GM23338 (cell line): ENCODE results near the gene ADAMTS19. TPM values are rescaled to one million over a fixed set of nuclear protein-coding genes. Genes with fewer than 3 reads are reported as not detected.

ENCODE experiments used
- ATAC-seq: fragments of 200-7000 bp; cut with Tn5 transposase; 3 replicates; pipeline ENCODE4 v1.9.1; 2020
- DNase-seq: peaks from one replicate; pipeline ENCODE4 v3.0.0-alpha.2; 2015; ENCODE audit warnings: low spot score
- H2AFZ ChIP-seq: fragments of 200-600 bp; sonication (generic); 2 replicates; pipeline ENCODE4 v1.8.0; 2016; ENCODE audit warnings: antibody characterized with exemption, mild to moderate bottlenecking, moderate library complexity
- H3F3A ChIP-seq: fragments of 200-600 bp; sonication (generic); replicated peaks from 2 replicates; pipeline ENCODE4 v1.8.0; 2017; ENCODE audit warnings: antibody characterized with exemption, mixed run types, low read depth
- H3K27ac ChIP-seq: fragments of 200-600 bp; sonication (generic); 2 replicates; pipeline ENCODE4 v1.6.1; 2016; ENCODE audit warnings: low read depth
- H3K27me3 ChIP-seq: fragments of 200-600 bp; sonication (generic); 2 replicates; pipeline ENCODE4 v1.8.0; 2016; ENCODE audit warnings: mild to moderate bottlenecking, mixed run types, moderate library complexity; ENCODE audit not compliant: insufficient read depth
- H3K36me3 ChIP-seq: fragments of 200-600 bp; sonication (generic); 2 replicates; pipeline ENCODE4 v1.8.0; 2016; ENCODE audit warnings: mild to moderate bottlenecking; ENCODE audit not compliant: insufficient read depth
- H3K4me1 ChIP-seq: fragments of 200-600 bp; sonication (generic); 2 replicates; pipeline ENCODE4 v1.8.0; 2016; ENCODE audit warnings: mild to moderate bottlenecking, moderate library complexity; ENCODE audit not compliant: insufficient read depth
- H3K4me2 ChIP-seq: fragments of 200-600 bp; sonication (generic); 2 replicates; pipeline ENCODE4 v1.7.1; 2017; ENCODE audit warnings: mixed run types
- H3K4me3 ChIP-seq: fragments of 200-600 bp; sonication (generic); 2 replicates; pipeline ENCODE4 v1.6.1; 2016; ENCODE audit warnings: mixed run types
- H3K79me2 ChIP-seq: fragments of 200-600 bp; sonication (generic); replicated peaks from 2 replicates; pipeline ENCODE4 v1.8.0; 2017; ENCODE audit warnings: mild to moderate bottlenecking; ENCODE audit not compliant: insufficient read depth
- H3K9me2 ChIP-seq: fragments of 200-600 bp; sonication (generic); 2 replicates; pipeline ENCODE4 v1.8.0; 2017; ENCODE audit not compliant: insufficient read depth
- H4K20me1 ChIP-seq: fragments of 200-600 bp; sonication (generic); replicated peaks from 2 replicates; pipeline ENCODE4 v1.8.0; 2017; ENCODE audit warnings: mild to moderate bottlenecking; ENCODE audit not compliant: insufficient read depth
- H3K27ac Mint-ChIP-seq: 2 replicates; pipeline ENCODE4 v1.8.0; 2020; ENCODE audit warnings: inconsistent platforms, mild to moderate bottlenecking, moderate library complexity, mixed read lengths
- H3K27me3 Mint-ChIP-seq: 3 replicates; pipeline ENCODE4 v1.8.0; 2022; ENCODE audit warnings: low read depth, mild to moderate bottlenecking, moderate library complexity, mixed read lengths, inconsistent platforms; ENCODE audit not compliant: insufficient read depth, poor library complexity
- H3K36me3 Mint-ChIP-seq: 3 replicates; pipeline ENCODE4 v1.8.0; 2021; ENCODE audit warnings: low read depth, mild to moderate bottlenecking, inconsistent platforms, moderate library complexity, mixed read lengths
- H3K4me1 Mint-ChIP-seq: 3 replicates; pipeline ENCODE4 v1.8.0; 2020; ENCODE audit warnings: mild to moderate bottlenecking, inconsistent platforms, mixed read lengths
- H3K4me3 Mint-ChIP-seq: 3 replicates; pipeline ENCODE4 v1.8.0; 2021; ENCODE audit warnings: moderate library complexity, mild to moderate bottlenecking, inconsistent platforms, mixed read lengths
- H3K9me3 Mint-ChIP-seq: 3 replicates; pipeline ENCODE4 v1.8.0; 2020; ENCODE audit warnings: moderate library complexity, mild to moderate bottlenecking, inconsistent platforms, mixed read lengths
- CREB1 ChIP-seq: fragments of 250-450 bp; sonication (Bioruptor Pico); IDR thresholded peaks from 2 replicates; pipeline ENCODE4 v1.5.0; 2020; ENCODE audit warnings: low read depth, mild to moderate bottlenecking, moderate library complexity
- EZH2 ChIP-seq: fragments of 200-600 bp; sonication (generic); IDR thresholded peaks from one replicate; pipeline ENCODE4 v1.8.0; 2017; ENCODE audit warnings: antibody characterized with exemption, mild to moderate bottlenecking, low read depth; ENCODE audit not compliant: unreplicated experiment
- EZH2phosphoT487 ChIP-seq: fragments of 200-600 bp; sonication (generic); IDR thresholded peaks from one replicate; pipeline ENCODE4 v1.8.1; 2018; ENCODE audit warnings: antibody characterized with exemption; ENCODE audit not compliant: unreplicated experiment
- JUNB ChIP-seq: IDR thresholded peaks from one replicate; pipeline ENCODE4 v1.6.1; 2016; ENCODE audit warnings: antibody characterized with exemption; ENCODE audit not compliant: unreplicated experiment
- NANOG ChIP-seq: IDR thresholded peaks from 2 replicates; pipeline ENCODE4 v1.6.1; 2016; ENCODE audit warnings: antibody characterized with exemption, borderline replicate concordance
- POLR2AphosphoS5 ChIP-seq: IDR thresholded peaks from 2 replicates; pipeline ENCODE4 v1.6.1; 2016; ENCODE audit warnings: antibody characterized with exemption, low read depth
- STAT1 ChIP-seq: IDR thresholded peaks from one replicate; pipeline ENCODE4 v1.6.1; 2016; ENCODE audit warnings: antibody characterized with exemption; ENCODE audit not compliant: unreplicated experiment
- ZNF114 ChIP-seq: fragments of 250-450 bp; sonication (Bioruptor Pico); IDR thresholded peaks from 2 replicates; pipeline ENCODE4 v1.5.0; 2020; ENCODE audit warnings: mild to moderate bottlenecking, moderate library complexity
- ZNF331 ChIP-seq: fragments of 250-450 bp; sonication (Bioruptor Pico); IDR thresholded peaks from 2 replicates; pipeline ENCODE4 v1.5.0; 2020; ENCODE audit warnings: low read depth, mild to moderate bottlenecking, moderate library complexity
- polyA plus RNA-seq: library from polyadenylated mRNA; unstranded; fragments of >200 nt; fragmentation: Nextera tagmentation; extraction: Ambion mirVana; gene quantifications from 2 replicates; pipeline ENCODE4 v1.2.1, GENCODE V29; 2016
- total RNA-seq: library from RNA; depleted of rRNA; stranded (reverse); fragments of >200 nt; shearing (Covaris generic); gene quantifications from 2 replicates; pipeline ENCODE4 v1.2.3, GENCODE V29; 2014
- TF ChIP-seq, protein P1 (sequence below): IDR thresholded peaks from one replicate; pipeline ENCODE4 v1.6.1; 2018; ENCODE audit warnings: antibody characterized with exemption; ENCODE audit not compliant: unreplicated experiment
- TF ChIP-seq, protein P2 (sequence below), 2 experiments: fragments of 200-600 bp in 1 of 2; sonication (generic) in 1 of 2; conservative IDR thresholded peaks; 2 replicates each; pipeline versions ENCODE4 v1.5.1 to v1.6.1; 2016 to 2017; ENCODE audit warnings: antibody characterized with exemption in 2 of 2, low read depth in 2 of 2, mild to moderate bottlenecking in 2 of 2, moderate library complexity in 1 of 2
- TF ChIP-seq, protein P3 (sequence below): fragments of 250-450 bp; sonication (Bioruptor Pico); IDR thresholded peaks from 2 replicates; pipeline ENCODE4 v1.5.0; 2020; ENCODE audit warnings: mild to moderate bottlenecking, moderate library complexity
- TF ChIP-seq, protein P4 (sequence below): IDR thresholded peaks from 2 replicates; pipeline ENCODE4 v1.6.1; 2016; ENCODE audit warnings: antibody characterized with exemption

ADAMTS19 gene
- total and polyA plus RNA-seq, 2 experiments from 2014 or later = 6.0 to 27.4 TPM

DNA sequence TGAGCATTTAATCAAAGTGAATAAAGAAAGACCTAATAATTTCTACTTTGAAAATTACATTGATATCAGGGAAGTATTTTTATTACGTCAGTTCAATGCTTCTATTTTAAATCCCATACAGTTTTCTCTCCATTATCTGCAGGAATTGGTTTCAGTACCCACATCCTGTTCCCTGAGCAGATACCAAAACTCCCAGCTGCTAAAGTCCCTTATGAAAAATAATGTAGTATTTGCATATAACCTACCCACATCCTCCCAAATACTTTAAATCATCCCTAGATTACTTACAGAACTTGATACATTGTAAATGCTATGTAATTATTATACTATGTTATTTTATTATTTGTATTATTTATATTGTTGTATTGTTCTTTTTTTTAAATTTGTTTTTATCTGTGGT, 162.4 kb downstream of the ADAMTS19 start:
- Mint-ChIP-seq H3K4me3 (no peak overlapping the region), H3K36me3 (peaks cover 27% of the 10 kb centered on the region), H3K27me3 (no peaks in the 10 kb centered on the region), H3K27ac (no peak overlapping the region), H3K9me3 (no peaks in the 10 kb centered on the region), H3K4me1 (peaks cover 6% of the 10 kb centered on the region; the same call in 2 of the 3 replicates)
- Histone ChIP-seq H3K9me2 (no peaks in the 10 kb centered on the region), H4K20me1 (no peaks in the 10 kb centered on the region), H3F3A (no peaks in the 10 kb centered on the region), H3K4me3 (no peak overlapping the region), H3K36me3 (no peaks in the 10 kb centered on the region), H2AFZ (no peak overlapping the region), H3K4me1 (no peaks in the 10 kb centered on the region), H3K27ac (no peak overlapping the region), H3K27me3 (no peaks in the 10 kb centered on the region), H3K4me2 (no peak overlapping the region), H3K79me2 (no peaks in the 10 kb centered on the region)
- ATAC-seq = no peak
- no peak for DNase-seq
- TF ChIP-seq, protein P1, sequence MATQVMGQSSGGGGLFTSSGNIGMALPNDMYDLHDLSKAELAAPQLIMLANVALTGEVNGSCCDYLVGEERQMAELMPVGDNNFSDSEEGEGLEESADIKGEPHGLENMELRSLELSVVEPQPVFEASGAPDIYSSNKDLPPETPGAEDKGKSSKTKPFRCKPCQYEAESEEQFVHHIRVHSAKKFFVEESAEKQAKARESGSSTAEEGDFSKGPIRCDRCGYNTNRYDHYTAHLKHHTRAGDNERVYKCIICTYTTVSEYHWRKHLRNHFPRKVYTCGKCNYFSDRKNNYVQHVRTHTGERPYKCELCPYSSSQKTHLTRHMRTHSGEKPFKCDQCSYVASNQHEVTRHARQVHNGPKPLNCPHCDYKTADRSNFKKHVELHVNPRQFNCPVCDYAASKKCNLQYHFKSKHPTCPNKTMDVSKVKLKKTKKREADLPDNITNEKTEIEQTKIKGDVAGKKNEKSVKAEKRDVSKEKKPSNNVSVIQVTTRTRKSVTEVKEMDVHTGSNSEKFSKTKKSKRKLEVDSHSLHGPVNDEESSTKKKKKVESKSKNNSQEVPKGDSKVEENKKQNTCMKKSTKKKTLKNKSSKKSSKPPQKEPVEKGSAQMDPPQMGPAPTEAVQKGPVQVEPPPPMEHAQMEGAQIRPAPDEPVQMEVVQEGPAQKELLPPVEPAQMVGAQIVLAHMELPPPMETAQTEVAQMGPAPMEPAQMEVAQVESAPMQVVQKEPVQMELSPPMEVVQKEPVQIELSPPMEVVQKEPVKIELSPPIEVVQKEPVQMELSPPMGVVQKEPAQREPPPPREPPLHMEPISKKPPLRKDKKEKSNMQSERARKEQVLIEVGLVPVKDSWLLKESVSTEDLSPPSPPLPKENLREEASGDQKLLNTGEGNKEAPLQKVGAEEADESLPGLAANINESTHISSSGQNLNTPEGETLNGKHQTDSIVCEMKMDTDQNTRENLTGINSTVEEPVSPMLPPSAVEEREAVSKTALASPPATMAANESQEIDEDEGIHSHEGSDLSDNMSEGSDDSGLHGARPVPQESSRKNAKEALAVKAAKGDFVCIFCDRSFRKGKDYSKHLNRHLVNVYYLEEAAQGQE = no peak
- TF ChIP-seq, protein P2, sequence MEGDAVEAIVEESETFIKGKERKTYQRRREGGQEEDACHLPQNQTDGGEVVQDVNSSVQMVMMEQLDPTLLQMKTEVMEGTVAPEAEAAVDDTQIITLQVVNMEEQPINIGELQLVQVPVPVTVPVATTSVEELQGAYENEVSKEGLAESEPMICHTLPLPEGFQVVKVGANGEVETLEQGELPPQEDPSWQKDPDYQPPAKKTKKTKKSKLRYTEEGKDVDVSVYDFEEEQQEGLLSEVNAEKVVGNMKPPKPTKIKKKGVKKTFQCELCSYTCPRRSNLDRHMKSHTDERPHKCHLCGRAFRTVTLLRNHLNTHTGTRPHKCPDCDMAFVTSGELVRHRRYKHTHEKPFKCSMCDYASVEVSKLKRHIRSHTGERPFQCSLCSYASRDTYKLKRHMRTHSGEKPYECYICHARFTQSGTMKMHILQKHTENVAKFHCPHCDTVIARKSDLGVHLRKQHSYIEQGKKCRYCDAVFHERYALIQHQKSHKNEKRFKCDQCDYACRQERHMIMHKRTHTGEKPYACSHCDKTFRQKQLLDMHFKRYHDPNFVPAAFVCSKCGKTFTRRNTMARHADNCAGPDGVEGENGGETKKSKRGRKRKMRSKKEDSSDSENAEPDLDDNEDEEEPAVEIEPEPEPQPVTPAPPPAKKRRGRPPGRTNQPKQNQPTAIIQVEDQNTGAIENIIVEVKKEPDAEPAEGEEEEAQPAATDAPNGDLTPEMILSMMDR (conservative IDR thresholded peaks at IDR 0.05; ENCODE audit: low read depth in 2 of 2) = no peak
- TF ChIP-seq, protein P3, sequence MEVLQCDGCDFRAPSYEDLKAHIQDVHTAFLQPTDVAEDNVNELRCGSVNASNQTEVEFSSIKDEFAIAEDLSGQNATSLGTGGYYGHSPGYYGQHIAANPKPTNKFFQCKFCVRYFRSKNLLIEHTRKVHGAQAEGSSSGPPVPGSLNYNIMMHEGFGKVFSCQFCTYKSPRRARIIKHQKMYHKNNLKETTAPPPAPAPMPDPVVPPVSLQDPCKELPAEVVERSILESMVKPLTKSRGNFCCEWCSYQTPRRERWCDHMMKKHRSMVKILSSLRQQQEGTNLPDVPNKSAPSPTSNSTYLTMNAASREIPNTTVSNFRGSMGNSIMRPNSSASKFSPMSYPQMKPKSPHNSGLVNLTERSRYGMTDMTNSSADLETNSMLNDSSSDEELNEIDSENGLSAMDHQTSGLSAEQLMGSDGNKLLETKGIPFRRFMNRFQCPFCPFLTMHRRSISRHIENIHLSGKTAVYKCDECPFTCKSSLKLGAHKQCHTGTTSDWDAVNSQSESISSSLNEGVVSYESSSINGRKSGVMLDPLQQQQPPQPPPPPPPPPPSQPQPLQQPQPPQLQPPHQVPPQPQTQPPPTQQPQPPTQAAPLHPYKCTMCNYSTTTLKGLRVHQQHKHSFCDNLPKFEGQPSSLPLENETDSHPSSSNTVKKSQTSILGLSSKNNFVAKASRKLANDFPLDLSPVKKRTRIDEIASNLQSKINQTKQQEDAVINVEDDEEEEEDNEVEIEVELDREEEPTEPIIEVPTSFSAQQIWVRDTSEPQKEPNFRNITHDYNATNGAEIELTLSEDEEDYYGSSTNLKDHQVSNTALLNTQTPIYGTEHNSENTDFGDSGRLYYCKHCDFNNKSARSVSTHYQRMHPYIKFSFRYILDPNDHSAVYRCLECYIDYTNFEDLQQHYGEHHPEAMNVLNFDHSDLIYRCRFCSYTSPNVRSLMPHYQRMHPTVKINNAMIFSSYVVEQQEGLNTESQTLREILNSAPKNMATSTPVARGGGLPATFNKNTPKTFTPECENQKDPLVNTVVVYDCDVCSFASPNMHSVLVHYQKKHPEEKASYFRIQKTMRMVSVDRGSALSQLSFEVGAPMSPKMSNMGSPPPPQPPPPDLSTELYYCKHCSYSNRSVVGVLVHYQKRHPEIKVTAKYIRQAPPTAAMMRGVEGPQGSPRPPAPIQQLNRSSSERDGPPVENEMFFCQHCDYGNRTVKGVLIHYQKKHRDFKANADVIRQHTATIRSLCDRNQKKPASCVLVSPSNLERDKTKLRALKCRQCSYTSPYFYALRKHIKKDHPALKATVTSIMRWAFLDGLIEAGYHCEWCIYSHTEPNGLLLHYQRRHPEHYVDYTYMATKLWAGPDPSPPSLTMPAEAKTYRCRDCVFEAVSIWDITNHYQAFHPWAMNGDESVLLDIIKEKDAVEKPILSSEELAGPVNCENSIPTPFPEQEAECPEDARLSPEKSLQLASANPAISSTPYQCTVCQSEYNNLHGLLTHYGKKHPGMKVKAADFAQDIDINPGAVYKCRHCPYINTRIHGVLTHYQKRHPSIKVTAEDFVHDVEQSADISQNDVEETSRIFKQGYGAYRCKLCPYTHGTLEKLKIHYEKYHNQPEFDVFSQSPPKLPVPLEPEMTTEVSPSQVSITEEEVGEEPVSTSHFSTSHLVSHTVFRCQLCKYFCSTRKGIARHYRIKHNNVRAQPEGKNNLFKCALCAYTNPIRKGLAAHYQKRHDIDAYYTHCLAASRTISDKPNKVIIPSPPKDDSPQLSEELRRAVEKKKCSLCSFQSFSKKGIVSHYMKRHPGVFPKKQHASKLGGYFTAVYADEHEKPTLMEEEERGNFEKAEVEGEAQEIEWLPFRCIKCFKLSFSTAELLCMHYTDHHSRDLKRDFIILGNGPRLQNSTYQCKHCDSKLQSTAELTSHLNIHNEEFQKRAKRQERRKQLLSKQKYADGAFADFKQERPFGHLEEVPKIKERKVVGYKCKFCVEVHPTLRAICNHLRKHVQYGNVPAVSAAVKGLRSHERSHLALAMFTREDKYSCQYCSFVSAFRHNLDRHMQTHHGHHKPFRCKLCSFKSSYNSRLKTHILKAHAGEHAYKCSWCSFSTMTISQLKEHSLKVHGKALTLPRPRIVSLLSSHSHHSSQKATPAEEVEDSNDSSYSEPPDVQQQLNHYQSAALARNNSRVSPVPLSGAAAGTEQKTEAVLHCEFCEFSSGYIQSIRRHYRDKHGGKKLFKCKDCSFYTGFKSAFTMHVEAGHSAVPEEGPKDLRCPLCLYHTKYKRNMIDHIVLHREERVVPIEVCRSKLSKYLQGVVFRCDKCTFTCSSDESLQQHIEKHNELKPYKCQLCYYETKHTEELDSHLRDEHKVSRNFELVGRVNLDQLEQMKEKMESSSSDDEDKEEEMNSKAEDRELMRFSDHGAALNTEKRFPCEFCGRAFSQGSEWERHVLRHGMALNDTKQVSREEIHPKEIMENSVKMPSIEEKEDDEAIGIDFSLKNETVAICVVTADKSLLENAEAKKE = no peak
- TF ChIP-seq STAT1 (no peak), EZH2phosphoT487 (no peak), POLR2AphosphoS5 (no peak), JUNB (no peak), ZNF114 (CRISPR knock-in tag) (no peak), ZNF331 (no peak), EZH2 (no peak), CREB1 (CRISPR knock-in tag) (no peak), NANOG (no peak)
- TF ChIP-seq, protein P4, sequence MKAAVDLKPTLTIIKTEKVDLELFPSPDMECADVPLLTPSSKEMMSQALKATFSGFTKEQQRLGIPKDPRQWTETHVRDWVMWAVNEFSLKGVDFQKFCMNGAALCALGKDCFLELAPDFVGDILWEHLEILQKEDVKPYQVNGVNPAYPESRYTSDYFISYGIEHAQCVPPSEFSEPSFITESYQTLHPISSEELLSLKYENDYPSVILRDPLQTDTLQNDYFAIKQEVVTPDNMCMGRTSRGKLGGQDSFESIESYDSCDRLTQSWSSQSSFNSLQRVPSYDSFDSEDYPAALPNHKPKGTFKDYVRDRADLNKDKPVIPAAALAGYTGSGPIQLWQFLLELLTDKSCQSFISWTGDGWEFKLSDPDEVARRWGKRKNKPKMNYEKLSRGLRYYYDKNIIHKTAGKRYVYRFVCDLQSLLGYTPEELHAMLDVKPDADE = no peak
